SH-SY5Y (cell line): ENCODE results near the gene OS9.

Experiments used
- GATA2 ChIP-seq: IDR thresholded peaks from 2 replicates; pipeline ENCODE4 v1.6.1; 2011; ENCODE audit warnings: mild to moderate bottlenecking, low read depth, low read length
- GATA3 ChIP-seq: IDR thresholded peaks from 2 replicates; pipeline ENCODE4 v1.6.1; 2011; ENCODE audit warnings: low read depth, mild to moderate bottlenecking, low read length, moderate library complexity

DNA sequence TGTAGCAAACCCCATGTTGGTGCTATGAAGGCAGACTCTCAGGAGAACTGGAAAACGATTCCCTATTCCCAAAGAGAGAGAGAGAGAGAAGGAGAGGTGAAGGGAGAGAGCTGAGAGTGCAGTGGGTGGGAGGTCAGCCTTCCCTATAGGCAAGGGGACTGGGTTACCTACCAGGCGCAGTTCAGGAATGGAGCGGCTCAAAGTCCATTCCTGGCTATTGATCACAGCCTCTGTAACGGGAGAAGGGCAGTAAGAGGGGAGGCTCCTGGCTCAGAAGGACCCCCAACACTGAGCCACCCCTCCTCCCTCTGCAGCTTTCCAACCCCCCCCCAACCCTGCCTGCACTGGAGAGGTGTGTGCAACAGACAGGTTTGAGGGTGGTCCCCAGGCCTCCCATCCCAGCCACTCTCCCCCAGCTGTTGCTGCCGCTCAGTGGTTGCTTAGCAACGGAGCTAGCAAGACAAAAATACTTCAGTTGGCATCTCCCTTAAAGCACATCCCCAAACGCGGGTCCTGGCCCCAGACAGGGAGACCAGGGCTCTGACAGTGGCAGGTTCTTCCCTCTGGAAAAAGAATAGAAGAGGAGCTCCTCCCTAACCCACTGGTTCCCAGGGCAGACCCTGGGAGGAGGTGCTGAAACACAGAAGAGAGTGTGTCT is 41.4 kb downstream of the OS9 start:
- TF ChIP-seq GATA2 (no peak), GATA3 (no peak)
